A673 (cell line): ENCODE data around the gene TRPC4. TPM values are rescaled to one million over a fixed set of nuclear protein-coding genes. Genes with fewer than 3 reads are reported as not detected.

ENCODE experiments used
- BruUV-seq: library from RNA; stranded (reverse); fragments of 400-500 nt; replicated peaks from 2 replicates; lab custom pipeline; 2021; lab: Mats Ljungman, UMichigan
- CTCF ChIA-PET: fragments of 300-600 bp; sonication (Branson Sonifier 250); formaldehyde crosslinking; loops from one replicate; lab custom pipeline; 2022; ENCODE audit warnings: antibody characterized with exemption; lab: Charles Lee
- POLR2A ChIA-PET: fragments of 300-600 bp; sonication (Branson Sonifier 250); formaldehyde crosslinking; loops from one replicate; lab custom pipeline; 2022; ENCODE audit warnings: antibody characterized with exemption; ENCODE audit not compliant: low non-redundant PET; lab: Charles Lee
- DNase-seq: peaks from one replicate; pipeline ENCODE4 v3.0.0-alpha.2; 2015; ENCODE audit warnings: low spot score
- H3K27ac ChIP-seq: fragments of 200-600 bp; sonication (generic); 2 replicates; pipeline ENCODE4 v1.5.1; 2016; ENCODE audit warnings: mixed run types, low read depth, mild to moderate bottlenecking, mixed read lengths, antibody characterized with exemption, low read length; ENCODE audit not compliant: poor library complexity, severe bottlenecking
- H3K27me3 ChIP-seq: fragments of 200-600 bp; sonication (generic); replicated peaks from 2 replicates; pipeline ENCODE4 v1.6.1; 2017; ENCODE audit warnings: mixed run types, low read depth, mild to moderate bottlenecking, mixed read lengths, antibody characterized with exemption, low read length; ENCODE audit not compliant: insufficient read depth, poor library complexity
- H3K36me3 ChIP-seq: fragments of 200-600 bp; sonication (generic); 2 replicates; pipeline ENCODE4 v1.6.1; 2016; ENCODE audit warnings: mixed run types, mild to moderate bottlenecking, mixed read lengths, antibody characterized with exemption, low read length; ENCODE audit not compliant: insufficient read depth, poor library complexity, severe bottlenecking
- H3K4me1 ChIP-seq: fragments of 200-600 bp; sonication (generic); 2 replicates; pipeline ENCODE4 v1.6.1; 2017; ENCODE audit warnings: mixed run types, mild to moderate bottlenecking, mixed read lengths, antibody characterized with exemption, low read length; ENCODE audit not compliant: insufficient read depth, poor library complexity, severe bottlenecking
- H3K4me3 ChIP-seq: fragments of 200-600 bp; sonication (generic); 2 replicates; pipeline ENCODE4 v1.5.1; 2016; ENCODE audit warnings: low read depth, mixed run types, mild to moderate bottlenecking, mixed read lengths, low read length; ENCODE audit not compliant: poor library complexity, severe bottlenecking
- H3K9me3 ChIP-seq: fragments of 200-600 bp; sonication (generic); 2 replicates; pipeline ENCODE4 v1.6.1; 2016; ENCODE audit warnings: mixed run types, low read depth, mild to moderate bottlenecking, mixed read lengths, antibody characterized with exemption, low read length; ENCODE audit not compliant: poor library complexity, severe bottlenecking
- EZH2 ChIP-seq: fragments of 200-600 bp; sonication (generic); IDR thresholded peaks from 2 replicates; pipeline ENCODE4 v1.6.1; 2017; ENCODE audit warnings: borderline replicate concordance, low read depth, mild to moderate bottlenecking, mixed read lengths, antibody characterized with exemption, low read length; ENCODE audit not compliant: poor library complexity, severe bottlenecking
- intact Hi-C: fragments of 100-400 bp; cut with micrococcal nuclease; formaldehyde crosslinking; loops from one replicate; pipeline ENCODE4 v1.10.0; 2022; ENCODE audit not compliant: unreplicated experiment
- total RNA-seq: library from RNA; stranded (reverse); gene quantifications from 2 replicates; pipeline ENCODE4 v1.2.3, GENCODE V29; 2021
- TF ChIP-seq, protein P1 (sequence below): fragments of 300-800, 200-600 bp; sonication (generic); conservative IDR thresholded peaks from 2 replicates; pipeline ENCODE4 v1.5.1; 2017; ENCODE audit warnings: low read depth, mild to moderate bottlenecking, antibody characterized with exemption, low read length, moderate library complexity, mixed read lengths

The TRPC4 gene
- total RNA-seq, 1 experiment from 2014 or later = 27.0 TPM

DNA sequence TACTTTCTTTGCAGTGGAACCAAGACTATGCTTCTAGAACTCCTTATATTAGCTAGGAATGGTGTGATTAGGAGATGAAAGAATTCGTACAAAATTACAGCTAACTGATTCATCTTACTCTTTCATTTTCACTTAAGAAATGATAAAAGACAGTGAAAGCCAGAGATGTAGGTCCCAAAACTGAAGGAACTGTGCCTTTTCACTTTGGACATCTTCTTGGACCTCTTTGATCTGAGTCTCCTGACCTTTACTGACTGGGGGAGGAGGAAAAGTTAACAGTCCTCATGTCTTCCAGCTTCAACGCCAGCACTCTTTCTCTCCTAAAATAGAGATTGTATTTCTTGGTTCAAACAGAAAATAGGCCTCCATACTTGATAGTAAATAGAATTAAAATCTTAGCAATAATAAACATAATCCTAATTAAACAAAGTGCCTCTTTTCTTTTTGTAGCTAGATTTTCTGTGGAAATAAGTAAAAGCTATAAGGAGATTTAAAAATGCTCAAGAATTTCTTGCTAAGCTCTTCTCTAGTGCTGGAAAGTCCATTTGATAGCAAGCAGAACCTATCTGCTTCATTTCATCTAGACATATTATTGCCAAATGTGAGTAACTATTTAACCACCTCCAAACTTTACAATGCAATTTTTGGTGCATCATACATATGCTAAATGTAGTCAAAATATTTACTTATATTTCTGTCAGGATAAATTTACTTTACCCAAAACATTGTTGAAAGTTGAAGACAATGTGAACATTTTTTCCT is 161.7 kb downstream of the TRPC4 start:
- no peaks in the 10 kb centered on the region for H3K4me1 ChIP-seq
- H3K27ac ChIP-seq = no peak overlapping the region
- no peaks in the 10 kb centered on the region for H3K36me3 ChIP-seq
- no TSS peak for BruUV-seq
- POLR2A ChIA-PET = no interaction called here
- TF ChIP-seq EZH2 = no peak
- TF ChIP-seq, protein P1, sequence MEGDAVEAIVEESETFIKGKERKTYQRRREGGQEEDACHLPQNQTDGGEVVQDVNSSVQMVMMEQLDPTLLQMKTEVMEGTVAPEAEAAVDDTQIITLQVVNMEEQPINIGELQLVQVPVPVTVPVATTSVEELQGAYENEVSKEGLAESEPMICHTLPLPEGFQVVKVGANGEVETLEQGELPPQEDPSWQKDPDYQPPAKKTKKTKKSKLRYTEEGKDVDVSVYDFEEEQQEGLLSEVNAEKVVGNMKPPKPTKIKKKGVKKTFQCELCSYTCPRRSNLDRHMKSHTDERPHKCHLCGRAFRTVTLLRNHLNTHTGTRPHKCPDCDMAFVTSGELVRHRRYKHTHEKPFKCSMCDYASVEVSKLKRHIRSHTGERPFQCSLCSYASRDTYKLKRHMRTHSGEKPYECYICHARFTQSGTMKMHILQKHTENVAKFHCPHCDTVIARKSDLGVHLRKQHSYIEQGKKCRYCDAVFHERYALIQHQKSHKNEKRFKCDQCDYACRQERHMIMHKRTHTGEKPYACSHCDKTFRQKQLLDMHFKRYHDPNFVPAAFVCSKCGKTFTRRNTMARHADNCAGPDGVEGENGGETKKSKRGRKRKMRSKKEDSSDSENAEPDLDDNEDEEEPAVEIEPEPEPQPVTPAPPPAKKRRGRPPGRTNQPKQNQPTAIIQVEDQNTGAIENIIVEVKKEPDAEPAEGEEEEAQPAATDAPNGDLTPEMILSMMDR = no peak
- DNase-seq = no peak
- H3K9me3 ChIP-seq = no peaks in the 10 kb centered on the region
- H3K27me3 ChIP-seq = no peaks in the 10 kb centered on the region
- intact Hi-C loops = no loop called here
- CTCF ChIA-PET = no interaction called here
- no peak overlapping the region for H3K4me3 ChIP-seq

DNA sequence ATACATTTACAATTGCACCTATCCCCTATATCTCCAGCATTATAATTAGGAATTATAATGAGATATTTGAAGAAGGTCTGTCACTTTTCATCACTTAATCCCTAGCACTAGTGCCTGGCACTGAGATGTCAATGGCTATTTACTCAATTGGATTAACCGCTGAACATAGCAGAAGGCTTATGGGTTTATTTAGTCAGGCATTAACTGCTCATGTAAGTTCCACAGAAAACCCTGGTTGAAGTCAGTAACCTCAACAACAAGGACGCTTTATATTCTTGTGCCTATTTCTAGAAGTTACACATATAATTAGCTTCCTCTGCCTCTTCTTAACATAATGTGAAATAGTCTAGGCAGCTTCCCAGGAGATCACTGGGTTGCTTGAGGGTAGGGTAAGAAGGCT is 163.5 kb downstream of the TRPC4 start:
- no peak for TF ChIP-seq EZH2
- TF ChIP-seq, protein P1 = no peak
- peak; percentile 22 for DNase-seq
- POLR2A ChIA-PET = no interaction called here
- H3K36me3 ChIP-seq = no peaks in the 10 kb centered on the region
- no peaks in the 10 kb centered on the region for H3K27me3 ChIP-seq
- no peaks in the 10 kb centered on the region for H3K9me3 ChIP-seq
- intact Hi-C loops = no loop called here
- no peak overlapping the region for H3K4me3 ChIP-seq
- CTCF ChIA-PET = no interaction called here
- peaks cover 6% of the 10 kb centered on the region for H3K4me1 ChIP-seq
- H3K27ac ChIP-seq = no peak overlapping the region
- BruUV-seq = no TSS peak

DNA sequence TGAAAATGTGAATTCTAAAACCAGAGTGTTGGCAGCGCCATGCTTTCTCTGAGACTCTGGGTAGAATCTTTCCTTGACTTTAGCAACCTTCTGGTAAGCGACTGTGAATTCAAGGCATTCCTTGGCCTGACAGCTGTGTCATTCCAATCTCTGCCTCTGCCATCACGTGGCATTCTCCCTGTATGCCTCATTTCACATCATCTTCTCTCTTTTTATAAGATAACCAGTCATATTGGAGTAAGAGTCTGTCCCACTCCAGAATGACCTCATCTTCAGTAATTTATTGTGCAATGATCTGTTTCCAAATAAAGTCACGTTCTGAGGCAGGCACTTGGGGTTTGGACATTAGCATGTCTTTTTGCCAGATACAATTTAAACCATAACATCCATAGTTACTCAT is 167.6 kb downstream of the TRPC4 start:
- no peaks in the 10 kb centered on the region for H3K36me3 ChIP-seq
- DNase-seq = peak; percentile 77
- ChIA-PET CTCF (no interaction called here), POLR2A (no interaction called here)
- no peaks in the 10 kb centered on the region for H3K9me3 ChIP-seq
- TF ChIP-seq, protein P1 = no peak
- TF ChIP-seq EZH2 = no peak
- peaks cover 11% of the 10 kb centered on the region for H3K4me1 ChIP-seq
- no peak overlapping the region for H3K27ac ChIP-seq
- no peak overlapping the region for H3K4me3 ChIP-seq
- no peaks in the 10 kb centered on the region for H3K27me3 ChIP-seq
- intact Hi-C loops = no loop called here
- no TSS peak for BruUV-seq
